HCT116 (cell line): Measurements from ENCODE around the gene DZIP1L.

Source experiments
- ATF3 ChIP-seq: IDR thresholded peaks from 2 replicates; pipeline ENCODE4 v1.6.1; 2012
- CBX3 ChIP-seq: IDR thresholded peaks from 2 replicates; pipeline ENCODE4 v1.6.1; 2012; ENCODE audit warnings: low read depth
- CEBPB ChIP-seq: IDR thresholded peaks from 2 replicates; pipeline ENCODE4 v1.6.1; 2012; ENCODE audit warnings: low read depth
- CTCF ChIP-seq, 3 experiments: fragments of 200-600 bp in 1 of 3; sonication (generic) in 1 of 3; IDR thresholded peaks in 2 of 3; conservative IDR thresholded peaks in 1 of 3; 2 replicates each; pipeline ENCODE4 v1.5.1; 2012 to 2017; ENCODE audit warnings: low read depth in 2 of 3, low read length in 2 of 3, antibody characterized with exemption in 1 of 3, borderline replicate concordance in 1 of 3, control low read depth in 1 of 3, mild to moderate bottlenecking in 1 of 3, mixed read lengths in 1 of 3, mixed run types in 1 of 3, moderate library complexity in 1 of 3; ENCODE audit not compliant: insufficient read depth in 1 of 3
- EGR1 ChIP-seq: IDR thresholded peaks from 2 replicates; pipeline ENCODE4 v1.6.1; 2012; ENCODE audit warnings: low read depth
- EZH2 ChIP-seq: fragments of 200-600 bp; sonication (generic); IDR thresholded peaks from 2 replicates; pipeline ENCODE4 v1.6.1; 2017; ENCODE audit warnings: antibody characterized with exemption, mixed run types
- EZH2phosphoT487 ChIP-seq: fragments of 200-600 bp; IDR thresholded peaks from 2 replicates; pipeline ENCODE4 v1.6.1; 2018; ENCODE audit warnings: antibody characterized with exemption, borderline replicate concordance
- FOSL1 ChIP-seq: IDR thresholded peaks from 2 replicates; pipeline ENCODE4 v1.6.1; 2012; ENCODE audit warnings: low read depth
- MAX ChIP-seq: IDR thresholded peaks from 2 replicates; pipeline ENCODE4 v1.6.1; 2012
- POLR2A ChIP-seq: IDR thresholded peaks from 2 replicates; pipeline ENCODE4 v1.7.0; 2011; ENCODE audit warnings: borderline replicate concordance; ENCODE audit not compliant: insufficient read depth, insufficient read length; ENCODE audit errors: extremely low read depth
- POLR2AphosphoS5 ChIP-seq: IDR thresholded peaks from 2 replicates; pipeline ENCODE4 v1.6.1; 2011; ENCODE audit warnings: mild to moderate bottlenecking, low read depth, low read length, moderate library complexity
- REST ChIP-seq: IDR thresholded peaks from 2 replicates; pipeline ENCODE4 v1.6.1; 2012; ENCODE audit warnings: low read depth
- ZNF274 ChIP-seq: fragments of 200-500 bp; sonication (Bioruptor generic); IDR thresholded peaks from 2 replicates; pipeline ENCODE4 v1.6.1; 2014; ENCODE audit warnings: mild to moderate bottlenecking, low read depth, low read length, inconsistent platforms

GRCh38 chr3:138119423-138119766 lies 4.0 kb upstream of the DZIP1L start:
- no peak for TF ChIP-seq CEBPB
- TF ChIP-seq ATF3 = no peak
- no peak for TF ChIP-seq EZH2phosphoT487
- no peak for TF ChIP-seq EGR1
- TF ChIP-seq MAX = no peak
- TF ChIP-seq POLR2A = no peak
- TF ChIP-seq CTCF (IDR thresholded peaks at IDR 0.05 in 2 of 3, conservative IDR thresholded peaks at IDR 0.05 in 1 of 3; ENCODE audit: borderline replicate concordance in 1 of 3, insufficient read depth in 1 of 3, low read depth in 2 of 3, low read length in 2 of 3) = no peak
- no peak for TF ChIP-seq EZH2
- TF ChIP-seq FOSL1 = no peak
- TF ChIP-seq POLR2AphosphoS5 = no peak
- TF ChIP-seq REST = no peak
- no peak for TF ChIP-seq CBX3
- TF ChIP-seq ZNF274 = no peak
